Activated CD8-positive, alpha-beta memory T cell treated with anti-CD3 and anti-CD28 coated beads, Interleukin-2, amount 50 U/mL, for 24 hours (primary cell): ENCODE data around the gene NISCH.

Source experiments
- DNase-seq: peaks from one replicate; pipeline ENCODE4 v3.0.0-alpha.2; 2020; ENCODE audit errors: extremely low read depth

Gene NISCH

DNA sequence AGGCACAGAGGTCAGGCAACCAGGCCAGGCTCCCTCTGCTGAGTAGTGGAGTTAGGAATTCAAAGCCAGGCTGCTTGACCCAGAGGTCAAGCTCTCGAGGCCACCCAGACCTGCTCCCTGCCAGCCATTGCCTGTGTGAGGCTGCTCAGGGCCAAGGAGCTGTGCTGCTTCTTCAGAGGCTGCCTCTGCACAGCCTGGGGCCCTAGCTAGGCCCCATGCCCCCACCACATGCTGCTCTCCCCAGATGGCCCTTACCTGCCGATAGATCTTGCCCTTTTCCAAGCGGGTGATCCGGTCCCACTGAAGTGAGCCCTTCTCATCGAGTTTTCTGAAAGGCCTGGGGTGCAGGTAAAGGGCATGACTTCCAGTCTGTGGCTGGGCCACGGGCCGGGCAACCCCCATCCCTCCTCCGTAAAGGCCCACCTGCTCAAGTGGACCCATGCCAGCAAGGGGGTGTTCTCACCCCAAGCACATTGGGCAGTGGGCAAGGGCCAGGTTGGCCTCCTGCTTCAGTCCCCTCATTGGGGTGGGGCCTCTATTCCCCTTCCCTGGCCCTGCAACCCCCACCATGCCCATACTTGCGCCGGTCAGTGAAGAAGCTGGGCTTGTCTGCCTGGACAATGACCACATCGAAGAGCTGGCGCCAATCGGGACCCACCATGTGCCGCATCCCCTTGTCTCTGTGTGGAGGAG, 71.8 kb downstream of the NISCH start:
- no peak for DNase-seq

DNA sequence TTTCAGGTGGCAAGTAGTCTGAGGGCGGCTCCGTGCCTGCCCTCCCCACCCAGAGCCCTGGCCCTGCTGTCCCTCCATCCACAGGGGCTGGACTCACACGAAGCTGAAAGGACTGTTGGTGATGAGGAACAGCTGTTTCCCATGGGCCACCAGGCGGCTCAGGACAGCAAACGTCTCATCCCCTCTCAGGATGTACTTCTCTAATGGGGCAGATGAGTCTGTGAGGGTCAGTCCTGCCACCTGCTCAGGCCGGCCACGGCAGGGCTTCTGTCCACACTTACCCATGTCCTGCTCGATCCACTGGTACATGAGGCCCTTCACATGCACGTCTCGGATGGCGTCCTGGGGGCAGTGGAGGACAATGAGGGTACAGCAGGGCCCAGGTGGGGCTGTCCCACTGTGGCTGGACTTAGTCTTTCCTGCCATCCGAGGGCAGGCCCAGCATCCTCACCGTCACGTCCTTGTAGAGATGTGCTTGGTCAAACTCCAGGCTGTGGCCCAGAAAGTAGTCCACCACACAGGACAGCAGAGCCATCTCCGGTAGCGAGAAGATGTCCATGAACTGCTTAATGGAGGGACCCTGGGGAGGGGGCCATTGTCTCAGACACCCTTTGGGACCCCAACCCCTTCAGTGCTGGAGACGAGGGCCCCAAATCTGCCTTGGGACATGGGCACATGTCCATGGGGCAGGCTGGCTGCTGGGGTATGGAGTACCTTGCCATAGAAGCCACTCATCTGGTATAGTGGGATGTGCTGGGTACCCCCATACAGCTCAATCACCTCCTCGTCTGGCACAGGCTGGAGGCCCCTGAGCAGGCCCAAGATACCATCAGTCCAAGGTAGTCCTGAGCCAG, 72.6 kb downstream of the NISCH start:
- DNase-seq, result no peak

DNA sequence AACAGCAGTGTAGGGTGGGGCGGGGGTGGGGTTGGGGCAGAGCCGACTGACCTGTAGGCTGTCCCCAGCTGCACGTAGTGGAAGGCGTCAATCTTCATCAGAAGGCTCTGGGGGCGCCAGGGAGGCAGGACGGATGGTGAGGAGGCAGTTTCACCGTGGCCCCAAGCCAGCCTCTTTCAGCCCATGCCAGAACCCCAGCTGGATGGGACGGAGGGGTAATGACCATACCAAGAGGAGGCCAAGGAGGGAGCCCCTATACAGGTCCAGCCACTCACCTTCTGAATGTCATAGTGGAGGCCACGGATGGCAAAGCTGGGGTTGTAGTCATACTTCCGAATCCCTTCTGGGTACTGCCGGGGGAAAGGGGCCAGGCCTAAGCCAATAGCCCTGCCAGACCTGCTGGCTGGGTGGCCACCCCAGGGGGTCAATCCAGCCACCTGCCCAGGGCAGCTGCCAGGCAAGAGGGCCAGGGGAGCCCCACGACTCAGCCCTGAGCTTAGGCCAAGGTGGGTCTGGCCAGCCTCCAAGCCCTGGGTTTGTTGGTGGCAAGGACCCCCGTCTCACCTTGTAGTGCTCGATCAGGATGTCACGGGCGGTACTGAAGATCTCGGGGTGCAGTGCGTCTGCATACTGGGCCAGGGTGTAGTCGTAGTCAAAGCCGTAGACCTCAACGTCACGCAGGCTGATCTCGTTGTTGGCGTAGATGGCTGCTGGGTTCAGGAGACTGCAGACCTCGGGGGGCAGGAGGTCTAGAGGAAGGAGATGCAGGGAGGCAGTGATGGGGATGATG, 73.4 kb downstream of the NISCH start:
- no peak for DNase-seq

DNA sequence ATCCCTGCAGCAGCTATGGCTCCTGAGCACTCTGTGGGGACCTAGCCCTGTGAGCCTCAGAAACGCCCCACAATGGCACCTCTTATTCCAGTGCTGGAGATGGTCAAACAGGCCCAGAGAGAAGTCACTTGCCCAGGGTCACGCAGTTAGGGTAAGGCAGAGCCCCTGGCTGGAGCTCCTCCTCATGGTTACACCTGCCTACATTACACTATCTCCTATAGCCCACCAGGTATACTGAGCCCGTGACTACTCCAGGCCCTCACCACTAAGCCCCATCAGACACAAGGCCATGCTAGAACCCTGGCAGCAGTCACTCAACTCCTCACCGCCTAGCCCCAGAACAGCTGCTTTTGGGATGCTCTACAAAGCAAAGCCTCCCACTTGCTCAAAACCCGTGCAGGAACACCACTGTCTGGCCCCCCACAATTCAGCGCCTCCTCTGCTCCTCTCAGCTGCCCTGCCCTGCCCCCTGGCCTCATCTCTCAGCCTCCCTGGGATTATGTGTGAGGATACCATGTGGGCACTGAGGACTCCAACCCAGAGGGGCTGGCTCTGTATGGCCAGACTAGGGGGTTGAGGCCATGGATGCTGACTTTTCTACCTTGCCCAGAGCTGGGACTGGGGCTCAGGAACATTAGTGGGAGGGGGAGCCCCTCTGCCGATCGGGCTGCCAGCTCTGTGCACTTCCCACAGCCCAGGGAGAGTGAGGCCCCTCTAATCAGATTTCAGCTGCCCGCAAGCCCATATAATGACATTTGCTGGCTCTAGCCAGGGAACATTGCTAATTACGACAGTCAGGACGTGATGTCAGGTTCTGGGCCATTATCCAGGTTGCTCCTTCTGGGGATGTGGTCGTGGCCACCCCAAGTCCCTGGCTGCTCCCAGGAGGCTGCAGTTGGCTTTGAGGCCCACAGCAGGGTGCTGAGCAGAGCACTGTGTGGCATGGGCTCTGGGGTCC, 74.3 kb downstream of the NISCH start:
- DNase-seq, result no peak

DNA sequence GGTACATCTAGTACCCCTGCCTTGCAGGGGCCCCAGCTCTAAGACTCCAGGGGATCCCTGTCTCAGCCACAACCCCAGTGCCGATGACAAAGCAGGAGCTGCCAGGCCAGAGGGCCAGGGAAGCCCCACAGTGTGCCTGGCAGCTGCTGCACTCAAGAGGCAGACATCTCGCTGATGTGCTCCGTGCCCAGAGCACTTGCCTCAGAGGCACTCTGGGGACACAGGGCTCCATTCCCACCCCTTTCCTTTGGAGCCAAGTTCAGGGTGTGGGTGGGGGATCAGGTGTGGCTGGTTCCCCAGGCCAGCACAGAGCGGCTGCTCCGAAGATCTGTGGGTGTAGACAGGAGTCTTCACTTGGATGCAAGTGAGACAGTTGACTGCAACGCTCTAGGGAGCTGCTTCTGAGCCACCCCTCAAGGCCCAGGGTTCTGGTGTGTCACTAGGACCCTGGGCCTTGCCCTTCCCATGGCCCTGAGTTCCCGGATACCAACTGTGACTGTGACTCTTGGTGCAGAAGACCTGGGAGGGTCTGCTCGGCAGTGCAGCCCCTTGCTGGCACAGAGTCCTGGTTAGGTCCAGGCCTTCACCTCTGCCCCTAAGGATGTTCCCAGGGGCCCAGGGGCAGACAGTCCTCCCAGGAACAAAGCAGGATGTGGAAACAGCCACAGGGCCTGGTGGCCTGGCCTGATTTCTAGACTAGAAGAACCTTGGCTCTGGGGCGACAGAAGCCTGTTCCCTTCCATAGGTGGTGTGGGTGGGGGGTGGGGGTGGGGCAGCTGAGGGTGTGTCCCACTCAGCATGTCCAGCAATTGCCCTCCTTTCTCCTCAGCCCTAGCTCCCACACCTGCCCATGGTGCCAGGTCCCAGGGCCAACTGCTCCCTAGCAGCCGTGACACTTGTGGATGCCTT, 75.8 kb downstream of the NISCH start:
- DNase-seq, result no peak

DNA sequence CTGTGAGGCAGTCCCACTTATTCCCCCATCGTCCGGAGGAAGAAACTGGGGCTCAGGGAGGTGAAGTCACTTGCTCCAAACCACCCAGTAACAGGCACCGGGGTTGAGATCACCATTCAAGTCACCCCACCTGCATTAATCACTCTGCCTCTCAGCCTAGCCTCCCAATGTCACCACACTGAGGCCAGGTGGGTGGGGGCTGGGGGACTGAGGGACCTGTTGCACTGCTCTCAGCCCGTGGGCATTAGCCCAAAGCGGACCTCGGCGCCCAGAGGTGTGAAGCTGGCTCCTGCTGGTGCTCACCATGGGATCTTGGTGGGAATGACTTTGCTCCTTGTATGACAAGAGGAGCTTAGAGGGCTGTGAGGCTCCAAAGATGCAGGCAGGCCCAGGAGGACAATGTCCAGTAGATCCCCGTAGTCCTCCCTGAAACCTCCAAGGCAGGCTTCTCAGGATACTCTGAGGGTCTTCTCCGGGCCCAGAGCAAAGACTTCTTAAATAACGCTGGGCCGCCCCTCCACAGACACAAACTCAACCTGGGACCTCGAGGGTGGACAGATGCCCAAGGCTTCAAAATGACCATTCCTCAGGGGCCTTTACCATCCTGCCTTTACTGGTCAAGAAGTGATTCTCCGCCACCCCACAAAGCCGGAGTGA, 76.6 kb downstream of the NISCH start:
- no peak for DNase-seq

DNA sequence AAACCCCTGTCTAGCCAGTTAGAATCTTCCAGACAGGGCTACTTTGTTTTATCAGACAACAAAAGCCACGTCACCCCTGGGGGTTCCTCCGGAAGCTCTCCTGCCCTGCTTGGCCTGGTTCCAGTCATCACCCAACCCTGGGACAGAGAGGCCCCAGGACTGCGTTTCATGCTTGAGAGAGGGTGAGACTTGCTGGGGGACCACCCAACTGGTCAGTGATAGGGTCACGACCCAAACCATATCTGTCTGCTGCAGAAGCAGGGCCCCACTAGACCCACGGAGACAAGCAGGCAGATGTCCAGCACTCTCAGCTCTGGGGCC, 77.1 kb downstream of the NISCH start:
- no peak for DNase-seq

DNA sequence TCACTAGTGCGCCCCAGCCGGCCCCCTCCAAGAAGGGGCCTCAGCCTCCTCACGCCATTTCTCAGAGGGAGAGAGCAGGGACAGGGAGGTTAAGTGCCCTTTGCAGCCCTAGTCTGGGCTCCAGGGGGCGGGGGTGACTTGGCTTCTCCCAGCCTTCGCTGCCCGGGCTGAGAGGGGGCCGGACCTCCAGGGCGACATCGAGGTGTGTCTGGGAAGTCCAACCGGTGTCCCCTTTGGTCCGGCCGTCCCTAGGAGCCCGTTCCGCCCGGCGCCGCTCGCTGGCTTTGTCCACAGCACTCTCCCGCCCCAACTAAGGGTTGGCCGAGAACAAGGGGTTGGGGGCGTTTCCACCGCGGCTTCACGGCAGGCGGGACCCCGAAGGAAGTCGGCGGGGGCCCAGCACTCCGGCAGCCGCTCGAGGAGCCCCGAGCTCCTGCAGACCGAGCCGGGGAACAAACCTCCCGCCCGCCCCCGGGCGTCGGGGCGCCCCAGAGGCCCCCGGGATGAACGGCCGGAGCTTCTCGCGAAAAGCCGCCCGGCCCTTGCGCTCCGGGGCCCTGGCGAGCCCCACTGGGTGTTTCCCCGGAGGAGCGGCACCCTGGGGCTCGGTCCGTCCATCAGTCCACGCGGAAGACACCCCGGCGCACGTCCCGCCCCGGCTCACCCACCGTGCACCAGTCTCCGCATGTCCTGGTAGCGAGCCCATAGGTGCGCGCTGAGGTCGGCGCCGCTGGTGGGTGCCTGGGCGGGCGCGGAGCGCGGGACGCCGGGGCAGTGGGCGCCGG, 77.6 kb downstream of the NISCH start:
- DNase-seq, result no peak

DNA sequence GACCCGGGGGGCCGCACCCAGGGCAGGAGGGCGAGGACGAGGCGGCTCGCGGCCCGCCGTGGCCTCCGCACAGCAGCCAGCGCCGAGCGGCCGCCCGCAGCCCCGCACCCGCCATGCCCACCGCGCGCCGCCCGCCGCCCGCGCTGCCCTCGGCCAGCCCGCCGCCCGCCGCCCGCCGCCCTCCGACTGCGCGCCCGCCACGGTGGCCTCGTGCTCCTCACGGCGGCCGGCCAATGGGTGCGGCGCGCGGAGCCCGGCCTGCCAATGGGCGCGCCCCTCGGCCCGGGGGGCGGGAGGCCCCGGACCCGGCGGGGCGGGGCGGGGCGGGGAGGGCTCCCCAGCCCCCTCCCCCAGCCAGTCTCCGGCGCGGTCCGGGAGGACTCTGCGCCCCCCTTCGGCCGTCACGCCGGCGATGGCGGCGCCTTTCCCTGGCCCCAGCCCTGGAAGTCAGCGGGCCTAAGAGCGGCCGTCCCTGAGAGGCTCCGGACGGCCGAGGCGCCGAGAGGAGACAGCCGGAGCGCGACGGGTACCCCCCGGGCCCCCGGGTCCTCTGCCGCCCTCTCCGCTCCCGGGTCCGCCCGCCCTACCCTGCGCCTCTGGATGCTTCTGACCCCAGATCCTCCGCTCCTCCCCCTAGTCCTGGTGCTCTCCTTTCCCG, 78.3 kb downstream of the NISCH start, which contains the start of gene NT5DC2:
NT5DC2 (minus strand) TSS at position 235 of the 658 bp plus-strand sequence; CDS start at position 115, 120 bp downstream.
- DNase-seq, result no peak

DNA sequence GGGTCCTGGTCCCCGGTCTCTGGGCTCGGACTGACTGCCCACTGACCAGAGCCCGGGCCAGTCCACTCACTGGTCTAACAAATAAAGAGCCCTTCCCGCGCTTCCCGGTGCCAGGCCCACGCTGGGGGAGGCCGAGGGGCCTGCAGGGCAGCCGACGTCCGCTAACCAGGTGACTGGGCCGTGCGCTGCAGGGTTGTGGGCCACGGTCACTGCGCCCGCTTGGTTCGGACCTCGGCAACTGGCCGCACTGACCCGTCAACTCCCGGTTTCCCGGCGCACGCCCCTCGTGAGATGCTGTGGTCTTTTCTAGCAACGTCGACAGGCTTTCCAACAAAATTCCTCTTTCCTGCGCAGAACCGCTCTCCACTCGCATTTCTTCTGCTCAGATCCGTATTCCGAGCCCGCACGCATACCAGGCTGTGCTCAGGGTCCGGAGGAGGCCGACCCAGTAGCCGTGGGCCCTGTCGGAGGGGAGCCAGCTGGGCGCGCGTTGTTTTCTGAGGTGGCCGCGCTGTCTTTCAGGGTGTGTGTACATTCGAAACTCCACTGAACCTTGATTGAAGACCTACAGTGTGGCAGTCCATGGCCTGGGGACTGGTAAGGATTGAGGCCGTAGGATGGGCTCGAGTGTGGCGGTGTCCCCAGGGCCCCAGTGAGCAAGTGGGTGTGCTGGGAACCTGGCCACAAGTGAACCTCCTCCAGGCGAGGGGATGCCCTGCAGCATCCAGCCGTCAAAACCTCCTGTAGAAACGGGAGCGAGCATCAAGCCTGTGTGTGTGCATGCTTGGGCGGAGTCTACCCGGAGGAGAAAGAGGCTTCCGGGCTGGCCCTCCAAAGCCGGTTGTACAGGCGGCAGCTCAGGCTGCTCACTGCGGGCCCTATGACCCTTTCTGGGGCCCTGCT, 79.1 kb downstream of the NISCH start:
- DNase-seq, result no peak

DNA sequence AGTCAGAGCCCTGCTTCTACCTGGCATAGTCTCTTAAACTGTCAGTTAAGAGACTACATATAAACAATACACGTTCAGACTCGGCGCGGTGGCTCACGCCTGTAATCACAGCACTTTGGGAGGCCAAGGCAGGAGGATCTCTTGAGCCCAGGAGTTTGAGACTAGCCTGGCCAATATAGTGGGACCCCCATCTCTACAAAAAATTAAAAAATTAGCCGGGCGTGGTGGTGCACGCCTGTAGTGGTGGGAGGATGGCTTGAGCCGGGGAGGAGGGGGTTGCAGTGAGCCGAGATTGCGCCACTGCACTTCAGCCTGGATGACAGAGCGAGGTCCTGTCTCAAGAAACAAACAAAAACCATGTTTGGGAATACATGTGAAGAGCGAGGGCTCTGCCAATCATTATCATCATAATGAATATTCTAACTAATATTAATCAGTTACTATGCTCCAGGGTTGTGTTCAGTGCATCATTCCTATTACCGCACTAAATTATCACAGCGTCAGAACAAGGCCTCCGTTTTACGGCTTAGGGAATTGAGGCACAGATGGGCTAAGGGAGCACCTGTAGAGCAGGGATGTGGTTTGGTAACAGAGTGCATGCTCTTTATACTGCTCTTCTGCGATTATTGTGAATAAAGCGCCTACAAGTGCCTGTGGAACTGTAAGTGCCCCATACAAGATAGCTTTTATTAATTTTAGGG, 80.2 kb downstream of the NISCH start:
- DNase-seq, result no peak

DNA sequence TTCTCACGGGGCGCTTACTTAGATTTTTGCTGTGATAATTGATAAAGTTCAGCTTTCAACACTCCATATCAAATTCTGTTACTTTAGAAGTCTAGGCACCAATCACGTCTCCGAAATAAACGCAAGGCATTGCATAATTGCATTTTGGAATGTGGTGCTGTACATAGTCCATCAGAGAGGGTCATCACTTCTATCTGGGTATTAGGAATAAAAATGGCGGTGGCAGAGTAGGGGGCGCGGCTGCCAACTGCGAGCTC, 80.6 kb downstream of the NISCH start:
- no peak for DNase-seq

DNA sequence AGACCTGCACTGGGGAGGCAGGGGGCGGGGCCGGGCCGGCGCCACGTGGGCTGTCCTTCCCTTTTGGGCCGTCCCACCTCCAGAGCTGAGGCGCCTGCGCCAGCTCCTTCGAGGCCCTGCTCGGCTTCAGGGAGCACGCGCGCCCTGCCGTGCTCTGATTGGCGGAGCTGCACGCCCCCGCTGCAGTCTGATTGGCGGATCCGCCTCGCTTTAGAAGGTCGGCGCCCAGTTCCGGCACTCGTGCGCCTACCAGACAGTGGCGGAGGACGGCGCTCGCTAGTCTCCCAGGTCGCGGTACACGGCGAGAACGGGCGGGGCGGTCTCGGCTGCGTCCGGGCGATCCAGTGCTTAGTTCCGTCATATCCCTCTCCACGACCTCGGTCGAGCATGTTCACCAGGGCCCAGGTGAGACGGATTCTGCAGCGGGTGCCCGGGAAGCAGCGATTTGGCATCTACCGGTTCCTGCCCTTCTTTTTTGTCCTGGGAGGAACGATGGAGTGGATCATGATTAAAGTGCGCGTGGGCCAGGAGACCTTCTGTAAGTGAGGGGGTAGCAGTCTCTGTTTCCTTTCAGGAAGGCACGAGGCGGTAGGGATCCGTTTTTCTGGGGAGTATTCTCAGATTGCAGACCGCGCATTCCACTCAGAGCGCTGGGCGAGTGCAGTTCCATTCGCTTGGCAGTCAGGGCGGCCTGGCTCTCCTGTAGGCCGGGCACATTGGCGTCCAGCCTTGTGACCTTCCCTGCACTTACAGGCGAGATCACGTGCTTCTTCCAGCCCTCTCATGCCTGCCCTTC, 81.2 kb downstream of the NISCH start, which contains the start of gene UQCC5:
UQCC5 (plus strand) TSS at position 237 of the 796 bp plus-strand sequence; CDS start at position 388, 151 bp downstream.
- peak; percentile 94 for DNase-seq

DNA sequence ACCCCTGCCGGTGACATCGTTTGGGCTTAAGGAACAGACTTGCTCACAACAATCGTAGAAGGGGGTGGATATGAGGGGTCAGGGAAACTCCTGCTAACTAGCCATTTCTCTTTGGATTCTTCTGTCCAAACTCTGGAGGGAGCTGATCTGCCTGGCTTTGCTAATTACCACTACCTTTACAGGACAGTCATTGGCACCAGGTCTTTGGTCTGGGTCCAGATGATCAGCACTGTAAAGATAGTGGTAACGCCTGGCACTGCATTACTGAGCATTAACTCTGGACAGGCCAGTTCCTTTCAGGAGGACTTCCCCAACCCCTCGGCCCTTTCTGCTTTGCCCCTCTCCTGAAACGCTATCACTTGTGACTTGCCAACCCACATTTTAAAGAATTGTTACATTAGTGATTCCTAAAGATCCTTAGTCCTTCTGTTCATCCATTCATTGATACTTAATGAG, 81.8 kb downstream of the NISCH start:
- no peak for DNase-seq

DNA sequence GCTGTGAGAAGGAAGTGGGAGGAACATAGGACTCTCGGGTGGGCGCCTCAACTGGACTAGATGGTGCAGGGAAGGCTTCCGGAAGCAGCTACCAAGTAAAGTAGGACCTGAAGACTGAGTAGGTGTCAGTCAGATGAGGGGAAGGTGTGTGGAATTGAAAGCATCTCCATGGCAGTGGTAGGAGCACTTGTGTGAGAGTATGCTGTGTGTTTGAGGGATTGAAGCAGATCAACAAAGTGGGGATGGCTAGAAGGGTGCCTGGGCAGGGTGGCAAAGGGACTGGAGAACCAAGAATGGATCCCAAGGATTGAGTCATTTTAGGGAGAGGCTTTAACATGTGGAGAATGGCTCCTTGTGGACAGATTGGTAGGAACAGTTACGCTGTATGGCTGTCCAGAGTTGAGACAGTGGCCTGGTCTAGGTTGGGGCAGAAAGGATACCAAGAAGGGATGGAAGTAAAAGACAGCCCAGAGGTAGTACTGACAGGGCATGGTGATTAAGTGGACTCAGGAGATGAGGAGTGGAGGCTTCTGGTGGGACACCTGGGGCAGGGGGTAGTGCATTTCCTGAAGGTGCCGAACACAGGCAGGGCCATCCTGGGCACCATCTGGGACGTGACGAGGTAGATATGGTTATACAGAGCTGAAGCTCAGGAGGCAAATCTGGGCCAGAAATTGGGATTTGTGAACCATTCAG, 82.5 kb downstream of the NISCH start:
- no peak for DNase-seq
